Panc1 (cell line): ENCODE data around the gene PFKFB4.
"Not testable (repeated sequence)": the region's sequence is repeated elsewhere in the genome, so short reads cannot be mapped to it uniquely, and the experiment has no call there.

Source experiments
- REST ChIP-seq, 2 experiments: IDR thresholded peaks; 2 replicates each; pipeline ENCODE4 v1.6.1; 2011 to 2012; ENCODE audit warnings: low read depth in 2 of 2, control low read depth in 1 of 2, low read length in 1 of 2, mild to moderate bottlenecking in 1 of 2, moderate library complexity in 1 of 2; ENCODE audit not compliant: insufficient read depth in 1 of 2
- TF ChIP-seq, protein P1 (sequence below): fragments of 450-650 bp; IDR thresholded peaks from 2 replicates; pipeline ENCODE4 v1.5.1; 2017; ENCODE audit warnings: mild to moderate bottlenecking

DNA sequence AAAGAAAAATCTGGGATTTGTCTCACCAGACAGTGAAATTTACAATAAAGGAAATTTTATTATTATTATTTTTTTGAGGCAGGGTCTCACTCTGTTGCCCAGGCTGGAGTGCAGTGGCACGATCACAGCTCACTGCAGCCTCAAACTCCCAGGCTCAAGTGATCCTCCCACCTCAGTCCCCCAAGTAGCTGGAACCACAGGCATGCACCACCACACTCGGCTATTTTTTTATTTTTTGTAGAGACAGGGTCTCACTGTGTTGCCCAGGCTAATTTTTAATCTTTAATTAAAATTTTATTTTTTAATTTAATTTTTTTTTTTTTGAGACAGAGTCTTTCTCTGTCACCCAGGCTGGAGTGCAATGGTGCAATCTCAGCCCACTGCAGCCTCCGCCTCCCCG, 82.6 kb downstream of the PFKFB4 start:
- TF ChIP-seq, protein P1, sequence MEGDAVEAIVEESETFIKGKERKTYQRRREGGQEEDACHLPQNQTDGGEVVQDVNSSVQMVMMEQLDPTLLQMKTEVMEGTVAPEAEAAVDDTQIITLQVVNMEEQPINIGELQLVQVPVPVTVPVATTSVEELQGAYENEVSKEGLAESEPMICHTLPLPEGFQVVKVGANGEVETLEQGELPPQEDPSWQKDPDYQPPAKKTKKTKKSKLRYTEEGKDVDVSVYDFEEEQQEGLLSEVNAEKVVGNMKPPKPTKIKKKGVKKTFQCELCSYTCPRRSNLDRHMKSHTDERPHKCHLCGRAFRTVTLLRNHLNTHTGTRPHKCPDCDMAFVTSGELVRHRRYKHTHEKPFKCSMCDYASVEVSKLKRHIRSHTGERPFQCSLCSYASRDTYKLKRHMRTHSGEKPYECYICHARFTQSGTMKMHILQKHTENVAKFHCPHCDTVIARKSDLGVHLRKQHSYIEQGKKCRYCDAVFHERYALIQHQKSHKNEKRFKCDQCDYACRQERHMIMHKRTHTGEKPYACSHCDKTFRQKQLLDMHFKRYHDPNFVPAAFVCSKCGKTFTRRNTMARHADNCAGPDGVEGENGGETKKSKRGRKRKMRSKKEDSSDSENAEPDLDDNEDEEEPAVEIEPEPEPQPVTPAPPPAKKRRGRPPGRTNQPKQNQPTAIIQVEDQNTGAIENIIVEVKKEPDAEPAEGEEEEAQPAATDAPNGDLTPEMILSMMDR = not testable (repeated sequence)
- not testable (repeated sequence) for TF ChIP-seq REST (IDR thresholded peaks at IDR 0.05; ENCODE audit: insufficient read depth in 1 of 2, low read depth in 2 of 2, low read length in 1 of 2)
